Left ventricle myocardium superior (tissue), 1 donor: ENCODE data around the gene ARID1B. TPM values are rescaled to one million over a fixed set of nuclear protein-coding genes. Genes with fewer than 3 reads are reported as not detected.

Source experiments
- ATAC-seq: fragments of 200-7000 bp; cut with Tn5 transposase; one replicate; pipeline ENCODE4 v1.9.1; 2020; ENCODE audit warnings: mild to moderate bottlenecking, moderate library complexity
- DNase-seq: peaks from one replicate; pipeline ENCODE4 v3.0.0-alpha.2; 2020
- intact Hi-C: fragments of 100-400 bp; cut with micrococcal nuclease; formaldehyde crosslinking; loops from one replicate; pipeline ENCODE4 v1.11.0; 2022
- total RNA-seq: library from RNA; stranded (reverse); fragmentation: NEBNext Ultra II Directional; extraction: Animal tissue kit (Norgen Biotek cat#: 25700); gene quantifications from one replicate; pipeline ENCODE4 v1.2.1, GENCODE V29; 2021
- donor health status: DM: no; HTN: yes; CAD: no; lungs with severe emphysema.

ARID1B gene
- total RNA-seq, 1 donor from 2014 or later, result 46.6 TPM

GRCh38 chr6:156787569-156788492 lies 10.7 kb downstream of the ARID1B start:
- ATAC-seq (peak; percentile 8), DNase-seq (no peak)
- intact Hi-C loops, result loop anchor here (10.0 kb wide), 2 partner anchors 223 to 227 kb away; no protein-coding TSS in a partner anchor

GRCh38 chr6:156789081-156789943 lies 12.1 kb downstream of the ARID1B start:
- intact Hi-C loops, result loop anchor here (10.0 kb wide), 2 partner anchors 225 kb away; no protein-coding TSS in a partner anchor
- ATAC-seq (no peak), DNase-seq (no peak)

GRCh38 chr6:156790711-156791319 lies 13.6 kb downstream of the ARID1B start:
- intact Hi-C loops, result no loop called here
- DNase-seq, result no peak
- ATAC-seq, result no peak

GRCh38 chr6:156791320-156791850 lies 14.2 kb downstream of the ARID1B start:
- intact Hi-C loops, result no loop called here
- ATAC-seq (peak; percentile 77), DNase-seq (no peak)

- intact Hi-C loops, result no loop called here
- no peak for DNase-seq
- ATAC-seq, result no peak
Observed at GRCh38 chr6:156793200-156793599, 16.0 kb downstream of the ARID1B start.

- intact Hi-C loops, result no loop called here
- DNase-seq (no peak), ATAC-seq (no peak)
Observed at GRCh38 chr6:156794546-156795354, 17.6 kb downstream of the ARID1B start.

GRCh38 chr6:156795825-156796224 lies 18.6 kb downstream of the ARID1B start:
- DNase-seq (peak; percentile 45), ATAC-seq (peak; percentile 57)
- intact Hi-C loops, result no loop called here

- intact Hi-C loops, result no loop called here
- ATAC-seq, result no peak
- no peak for DNase-seq
Observed at GRCh38 chr6:156796627-156797026, 19.4 kb downstream of the ARID1B start.

- intact Hi-C loops, result no loop called here
- ATAC-seq, result no peak
- DNase-seq, result no peak
Observed at GRCh38 chr6:156797901-156798735, 20.9 kb downstream of the ARID1B start.

- no peak for DNase-seq
- intact Hi-C loops, result no loop called here
Observed at GRCh38 chr6:156801712-156802111, 24.5 kb downstream of the ARID1B start.

GRCh38 chr6:156803353-156803752 lies 26.2 kb downstream of the ARID1B start:
- intact Hi-C loops, result no loop called here
- ATAC-seq, result no peak
- no peak for DNase-seq

More at GRCh38 chr6:156801712-156802111, 24.5 kb downstream of the ARID1B start:
- no peak for ATAC-seq

- intact Hi-C loops, result no loop called here
- ATAC-seq, result no peak
Observed at GRCh38 chr6:156804402-156804801, 27.2 kb downstream of the ARID1B start.

GRCh38 chr6:156806155-156806554 lies 29.0 kb downstream of the ARID1B start:
- intact Hi-C loops, result no loop called here
- DNase-seq (no peak), ATAC-seq (no peak)

More at GRCh38 chr6:156804402-156804801, 27.2 kb downstream of the ARID1B start:
- no peak for DNase-seq

- no peak for DNase-seq
- ATAC-seq, result no peak
- intact Hi-C loops, result no loop called here
Observed at GRCh38 chr6:156807028-156807427, 29.9 kb downstream of the ARID1B start.

GRCh38 chr6:156807795-156808194 lies 30.6 kb downstream of the ARID1B start:
- DNase-seq (no peak), ATAC-seq (peak; percentile 73)
- intact Hi-C loops, result no loop called here

GRCh38 chr6:156808287-156808686 lies 31.1 kb downstream of the ARID1B start:
- DNase-seq (no peak), ATAC-seq (peak; percentile 77)
- intact Hi-C loops, result no loop called here

GRCh38 chr6:156809034-156809433 lies 31.9 kb downstream of the ARID1B start:
- intact Hi-C loops, result no loop called here
- ATAC-seq (peak; percentile 83), DNase-seq (no peak)
